Keratinocyte (primary cell): ENCODE measurements around the gene HOXA5. TPM values are rescaled to one million over a fixed set of nuclear protein-coding genes. Genes with fewer than 3 reads are reported as not detected.

Source experiments
- DNase-seq: peaks from one replicate; pipeline ENCODE4 v3.0.0-alpha.2; 2011; ENCODE audit warnings: low read depth, missing footprints, low spot score
- FAIRE-seq: peaks from 2 replicates; lab custom pipeline; 2011; peaks lifted over from hg19 to GRCh38; lab: Jason Lieb, UNC
- H2AFZ ChIP-seq: 2 replicates; pipeline ENCODE4 v1.6.0; 2012; ENCODE audit warnings: low read length, control low read depth, inconsistent platforms; ENCODE audit not compliant: control insufficient read depth
- H3K27ac ChIP-seq: 2 replicates; pipeline ENCODE4 v1.5.1; 2011; ENCODE audit warnings: low read length; ENCODE audit not compliant: control insufficient read depth, insufficient read depth
- H3K27me3 ChIP-seq: 3 replicates; pipeline ENCODE4 v1.6.0; 2011; ENCODE audit warnings: low read length; ENCODE audit not compliant: control insufficient read depth, insufficient read depth; ENCODE audit errors: extremely low read depth
- H3K36me3 ChIP-seq, 2 experiments: 2 replicates in 1 of 2; 3 replicates in 1 of 2; pipeline ENCODE4 v1.5.1; 2011; ENCODE audit warnings: low read length in 2 of 2, mild to moderate bottlenecking in 1 of 2; ENCODE audit not compliant: control insufficient read depth in 2 of 2, insufficient read depth in 2 of 2; ENCODE audit errors: extremely low read depth in 1 of 2
- H3K4me1 ChIP-seq: 3 replicates; pipeline ENCODE4 v1.5.1; 2011; ENCODE audit warnings: low read length; ENCODE audit not compliant: control insufficient read depth, insufficient read depth; ENCODE audit errors: extremely low read depth
- H3K4me2 ChIP-seq: 3 replicates; pipeline ENCODE4 v1.6.0; 2011; ENCODE audit warnings: low read depth, low read length; ENCODE audit not compliant: control insufficient read depth, insufficient read depth; ENCODE audit errors: extremely low read depth
- H3K4me3 ChIP-seq, 3 experiments: fragments of 200-600 bp in 1 of 3; sonication (generic) in 1 of 3; 2 replicates in 2 of 3; 3 replicates in 1 of 3; pipeline ENCODE4 v1.5.1; 2011 to 2016; ENCODE audit warnings: low read length in 3 of 3, mild to moderate bottlenecking in 3 of 3, control low read depth in 2 of 3, inconsistent platforms in 1 of 3, low read depth in 1 of 3, mixed read lengths in 1 of 3, mixed run types in 1 of 3, moderate library complexity in 1 of 3; ENCODE audit not compliant: control insufficient read depth in 2 of 3, insufficient read depth in 2 of 3; ENCODE audit errors: extremely low read depth in 1 of 3
- H3K79me2 ChIP-seq: 2 replicates; pipeline ENCODE4 v1.6.0; 2012; ENCODE audit warnings: low read length; ENCODE audit not compliant: control insufficient read depth, insufficient read depth
- H3K9ac ChIP-seq: 3 replicates; pipeline ENCODE4 v1.6.0; 2011; ENCODE audit warnings: low read length; ENCODE audit not compliant: control insufficient read depth, insufficient read depth; ENCODE audit errors: extremely low read depth
- H3K9me1 ChIP-seq: 3 replicates; pipeline ENCODE4 v1.6.0; 2011; ENCODE audit warnings: low read length; ENCODE audit not compliant: control insufficient read depth, insufficient read depth; ENCODE audit errors: extremely low read depth
- H3K9me3 ChIP-seq: 2 replicates; pipeline ENCODE4 v1.5.1; 2012; ENCODE audit warnings: low read depth, low read length; ENCODE audit not compliant: control insufficient read depth
- H4K20me1 ChIP-seq: 3 replicates; pipeline ENCODE4 v1.6.0; 2011; ENCODE audit warnings: low read length; ENCODE audit not compliant: control insufficient read depth, insufficient read depth; ENCODE audit errors: extremely low read depth
- EZH2 ChIP-seq: IDR thresholded peaks from one replicate; pipeline ENCODE4 v1.6.1; 2012; ENCODE audit warnings: inconsistent platforms, mild to moderate bottlenecking, low read length, moderate library complexity
- dilution Hi-C: fragments of 300-500 bp; cut with MboI; formaldehyde crosslinking; loops from one replicate; pipeline ENCODE4 v1.7.0; 2020; ENCODE audit warnings: low sequenced_read_pairs; ENCODE audit not compliant: extremely low pct_ligation_motif_present
- polyA plus RNA-seq, 5 experiments: library from polyadenylated mRNA; depleted of rRNA in 3 of 5; stranded (reverse) in 3 of 5; stranded (forward) in 1 of 5; unstranded in 1 of 5; fragments of >200 nt; gene quantifications; 1 replicate in 1 of 5; 2 replicates in 3 of 5; 3 replicates in 1 of 5; pipeline versions ENCODE4 v1.2.1 to v1.2.3, GENCODE V29; 2011 to 2012; ENCODE audit warnings: missing spikeins in 2 of 5, low read depth in 1 of 5, low replicate concordance in 1 of 5
- TF ChIP-seq, protein P1 (sequence below), 3 experiments: IDR thresholded peaks in 1 of 3; conservative IDR thresholded peaks in 1 of 3; optimal IDR thresholded peaks in 1 of 3; 2 replicates in 2 of 3; 3 replicates in 1 of 3; pipeline versions ENCODE3 to v1.5.1; 2011; ENCODE audit warnings: low read length in 3 of 3, mild to moderate bottlenecking in 3 of 3, moderate library complexity in 2 of 3, control low read depth in 1 of 3, inconsistent platforms in 1 of 3; ENCODE audit not compliant: insufficient read depth in 2 of 3; ENCODE audit errors: extremely low read depth in 1 of 3

HOXA5 gene
- polyA plus RNA-seq, 1 donor (not counting 4 experiments of a cell fraction or from before 2014, with no cell fraction given), result 7.1 TPM

DNA sequence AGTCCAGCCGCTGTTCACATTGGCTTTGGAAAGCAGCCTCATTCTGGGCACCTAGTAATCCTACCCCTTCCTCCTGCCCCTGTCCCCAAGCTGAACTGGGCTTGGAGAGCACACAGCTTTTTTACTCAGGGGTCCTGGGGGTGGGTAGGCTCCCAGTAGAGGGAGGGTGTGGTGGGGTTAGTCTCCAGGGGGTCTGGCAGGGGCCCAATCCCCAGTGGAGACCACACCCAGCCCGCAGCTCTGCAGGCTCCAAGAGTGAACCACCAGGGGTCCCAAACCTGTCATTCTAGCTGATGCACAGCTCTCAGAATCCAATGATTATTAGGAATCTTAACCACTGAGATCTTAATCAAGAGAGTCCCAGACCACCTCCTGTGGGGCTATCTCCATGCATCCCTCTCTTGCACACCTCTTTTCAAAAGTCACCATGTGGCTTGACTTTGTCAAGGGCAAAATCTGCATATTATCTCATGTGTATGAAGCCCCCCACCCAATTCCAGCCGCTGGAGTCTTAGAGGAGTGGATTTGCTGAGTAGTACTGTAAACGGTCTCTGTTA lies 38.9 kb upstream of the HOXA5 start:
- Histone ChIP-seq H2AFZ (no peak overlapping the region), H3K4me2 (no peak overlapping the region), H3K36me3 (no peaks in the 10 kb centered on the region), H3K27me3 (peaks cover 50% of the 10 kb centered on the region), H3K4me1 (peaks cover 13% of the 10 kb centered on the region), H3K79me2 (no peaks in the 10 kb centered on the region), H4K20me1 (no peaks in the 10 kb centered on the region), H3K4me3 (no peak overlapping the region), H3K9ac (no peak overlapping the region), H3K9me1 (no peaks in the 10 kb centered on the region), H3K27ac (no peak overlapping the region), H3K9me3 (no peaks in the 10 kb centered on the region)
- dilution Hi-C loops, result no loop called here
- no peak for TF ChIP-seq EZH2
- TF ChIP-seq, protein P1, sequence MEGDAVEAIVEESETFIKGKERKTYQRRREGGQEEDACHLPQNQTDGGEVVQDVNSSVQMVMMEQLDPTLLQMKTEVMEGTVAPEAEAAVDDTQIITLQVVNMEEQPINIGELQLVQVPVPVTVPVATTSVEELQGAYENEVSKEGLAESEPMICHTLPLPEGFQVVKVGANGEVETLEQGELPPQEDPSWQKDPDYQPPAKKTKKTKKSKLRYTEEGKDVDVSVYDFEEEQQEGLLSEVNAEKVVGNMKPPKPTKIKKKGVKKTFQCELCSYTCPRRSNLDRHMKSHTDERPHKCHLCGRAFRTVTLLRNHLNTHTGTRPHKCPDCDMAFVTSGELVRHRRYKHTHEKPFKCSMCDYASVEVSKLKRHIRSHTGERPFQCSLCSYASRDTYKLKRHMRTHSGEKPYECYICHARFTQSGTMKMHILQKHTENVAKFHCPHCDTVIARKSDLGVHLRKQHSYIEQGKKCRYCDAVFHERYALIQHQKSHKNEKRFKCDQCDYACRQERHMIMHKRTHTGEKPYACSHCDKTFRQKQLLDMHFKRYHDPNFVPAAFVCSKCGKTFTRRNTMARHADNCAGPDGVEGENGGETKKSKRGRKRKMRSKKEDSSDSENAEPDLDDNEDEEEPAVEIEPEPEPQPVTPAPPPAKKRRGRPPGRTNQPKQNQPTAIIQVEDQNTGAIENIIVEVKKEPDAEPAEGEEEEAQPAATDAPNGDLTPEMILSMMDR (optimal IDR thresholded peaks at IDR 0.05 in 1 of 3, IDR thresholded peaks at IDR 0.05 in 1 of 3, conservative IDR thresholded peaks at IDR 0.05 in 1 of 3; ENCODE audit: extremely low read depth in 1 of 3, insufficient read depth in 2 of 3, low read length in 3 of 3), result no peak
- no peak for FAIRE-seq
- DNase-seq, result no peak

DNA sequence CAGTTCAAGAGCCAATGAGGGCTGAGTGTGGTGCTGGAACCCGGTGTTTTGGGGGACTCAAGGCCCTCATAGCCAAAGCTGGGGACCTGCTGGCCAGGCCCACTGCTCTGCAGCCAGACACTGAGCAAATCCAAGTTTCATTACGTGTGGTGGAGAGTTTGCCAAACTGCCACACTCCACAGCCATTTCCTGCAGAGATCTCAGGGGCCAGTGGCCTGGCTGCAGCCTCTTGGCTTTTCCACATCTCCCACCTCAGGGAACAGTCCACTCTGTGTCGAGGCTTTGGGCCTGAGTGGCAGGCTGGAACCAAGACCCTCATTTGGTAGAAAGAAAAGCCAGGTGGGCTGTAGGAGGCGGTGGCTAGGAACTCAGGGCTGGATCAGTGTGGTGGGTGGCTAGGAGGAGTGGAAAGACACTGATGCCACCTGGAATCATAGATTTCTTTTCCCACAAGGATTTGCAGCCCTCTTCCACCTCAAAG lies 38.4 kb upstream of the HOXA5 start:
- TF ChIP-seq, protein P1 (optimal IDR thresholded peaks at IDR 0.05 in 1 of 3, IDR thresholded peaks at IDR 0.05 in 1 of 3, conservative IDR thresholded peaks at IDR 0.05 in 1 of 3; ENCODE audit: extremely low read depth in 1 of 3, insufficient read depth in 2 of 3, low read length in 3 of 3), result no peak
- TF ChIP-seq EZH2, result no peak
- H3K9me3 ChIP-seq, result no peaks in the 10 kb centered on the region
- H3K27me3 ChIP-seq, result peaks cover 46% of the 10 kb centered on the region
- H3K9ac ChIP-seq, result no peak overlapping the region
- no peak overlapping the region for H3K27ac ChIP-seq
- H3K4me1 ChIP-seq, result peaks cover 13% of the 10 kb centered on the region
- no peak overlapping the region for H2AFZ ChIP-seq
- no peak overlapping the region for H3K4me3 ChIP-seq
- FAIRE-seq (no peak), DNase-seq (no peak)
- no peaks in the 10 kb centered on the region for H3K79me2 ChIP-seq
- H3K9me1 ChIP-seq, result no peaks in the 10 kb centered on the region
- no peaks in the 10 kb centered on the region for H3K36me3 ChIP-seq
- no peak overlapping the region for H3K4me2 ChIP-seq
- no peaks in the 10 kb centered on the region for H4K20me1 ChIP-seq
- dilution Hi-C loops, result no loop called here
